GM23338 (cell line): Measurements from ENCODE around the gene RHNO1. TPM values are rescaled to one million over a fixed set of nuclear protein-coding genes. Genes with fewer than 3 reads are reported as not detected.

Source experiments
- ATAC-seq: fragments of 200-7000 bp; cut with Tn5 transposase; 3 replicates; pipeline ENCODE4 v1.9.1; 2020
- DNase-seq: peaks from one replicate; pipeline ENCODE4 v3.0.0-alpha.2; 2015; ENCODE audit warnings: low spot score
- H2AFZ ChIP-seq: fragments of 200-600 bp; sonication (generic); 2 replicates; pipeline ENCODE4 v1.8.0; 2016; ENCODE audit warnings: antibody characterized with exemption, mild to moderate bottlenecking, moderate library complexity
- H3F3A ChIP-seq: fragments of 200-600 bp; sonication (generic); replicated peaks from 2 replicates; pipeline ENCODE4 v1.8.0; 2017; ENCODE audit warnings: antibody characterized with exemption, mixed run types, low read depth
- H3K27ac ChIP-seq: fragments of 200-600 bp; sonication (generic); 2 replicates; pipeline ENCODE4 v1.6.1; 2016; ENCODE audit warnings: low read depth
- H3K27me3 ChIP-seq: fragments of 200-600 bp; sonication (generic); 2 replicates; pipeline ENCODE4 v1.8.0; 2016; ENCODE audit warnings: mild to moderate bottlenecking, mixed run types, moderate library complexity; ENCODE audit not compliant: insufficient read depth
- H3K36me3 ChIP-seq: fragments of 200-600 bp; sonication (generic); 2 replicates; pipeline ENCODE4 v1.8.0; 2016; ENCODE audit warnings: mild to moderate bottlenecking; ENCODE audit not compliant: insufficient read depth
- H3K4me1 ChIP-seq: fragments of 200-600 bp; sonication (generic); 2 replicates; pipeline ENCODE4 v1.8.0; 2016; ENCODE audit warnings: mild to moderate bottlenecking, moderate library complexity; ENCODE audit not compliant: insufficient read depth
- H3K4me2 ChIP-seq: fragments of 200-600 bp; sonication (generic); 2 replicates; pipeline ENCODE4 v1.7.1; 2017; ENCODE audit warnings: mixed run types
- H3K4me3 ChIP-seq: fragments of 200-600 bp; sonication (generic); 2 replicates; pipeline ENCODE4 v1.6.1; 2016; ENCODE audit warnings: mixed run types
- H3K79me2 ChIP-seq: fragments of 200-600 bp; sonication (generic); replicated peaks from 2 replicates; pipeline ENCODE4 v1.8.0; 2017; ENCODE audit warnings: mild to moderate bottlenecking; ENCODE audit not compliant: insufficient read depth
- H3K9me2 ChIP-seq: fragments of 200-600 bp; sonication (generic); 2 replicates; pipeline ENCODE4 v1.8.0; 2017; ENCODE audit not compliant: insufficient read depth
- H4K20me1 ChIP-seq: fragments of 200-600 bp; sonication (generic); replicated peaks from 2 replicates; pipeline ENCODE4 v1.8.0; 2017; ENCODE audit warnings: mild to moderate bottlenecking; ENCODE audit not compliant: insufficient read depth
- H3K27ac Mint-ChIP-seq: 2 replicates; pipeline ENCODE4 v1.8.0; 2020; ENCODE audit warnings: inconsistent platforms, mild to moderate bottlenecking, moderate library complexity, mixed read lengths
- H3K27me3 Mint-ChIP-seq: 3 replicates; pipeline ENCODE4 v1.8.0; 2022; ENCODE audit warnings: low read depth, mild to moderate bottlenecking, moderate library complexity, mixed read lengths, inconsistent platforms; ENCODE audit not compliant: insufficient read depth, poor library complexity
- H3K36me3 Mint-ChIP-seq: 3 replicates; pipeline ENCODE4 v1.8.0; 2021; ENCODE audit warnings: low read depth, mild to moderate bottlenecking, inconsistent platforms, moderate library complexity, mixed read lengths
- H3K4me1 Mint-ChIP-seq: 3 replicates; pipeline ENCODE4 v1.8.0; 2020; ENCODE audit warnings: mild to moderate bottlenecking, inconsistent platforms, mixed read lengths
- H3K4me3 Mint-ChIP-seq: 3 replicates; pipeline ENCODE4 v1.8.0; 2021; ENCODE audit warnings: moderate library complexity, mild to moderate bottlenecking, inconsistent platforms, mixed read lengths
- H3K9me3 Mint-ChIP-seq: 3 replicates; pipeline ENCODE4 v1.8.0; 2020; ENCODE audit warnings: moderate library complexity, mild to moderate bottlenecking, inconsistent platforms, mixed read lengths
- CREB1 ChIP-seq: fragments of 250-450 bp; sonication (Bioruptor Pico); IDR thresholded peaks from 2 replicates; pipeline ENCODE4 v1.5.0; 2020; ENCODE audit warnings: low read depth, mild to moderate bottlenecking, moderate library complexity
- CTCF ChIP-seq, 2 experiments: fragments of 200-600 bp in 1 of 2; sonication (generic) in 1 of 2; conservative IDR thresholded peaks; 2 replicates each; pipeline versions ENCODE4 v1.5.1 to v1.6.1; 2016 to 2017; ENCODE audit warnings: antibody characterized with exemption in 2 of 2, low read depth in 2 of 2, mild to moderate bottlenecking in 2 of 2, moderate library complexity in 1 of 2
- ETS1 ChIP-seq: IDR thresholded peaks from 2 replicates; pipeline ENCODE4 v1.6.1; 2016; ENCODE audit warnings: antibody characterized with exemption
- EZH2 ChIP-seq: fragments of 200-600 bp; sonication (generic); IDR thresholded peaks from one replicate; pipeline ENCODE4 v1.8.0; 2017; ENCODE audit warnings: antibody characterized with exemption, mild to moderate bottlenecking, low read depth; ENCODE audit not compliant: unreplicated experiment
- EZH2phosphoT487 ChIP-seq: fragments of 200-600 bp; sonication (generic); IDR thresholded peaks from one replicate; pipeline ENCODE4 v1.8.1; 2018; ENCODE audit warnings: antibody characterized with exemption; ENCODE audit not compliant: unreplicated experiment
- JUNB ChIP-seq: IDR thresholded peaks from one replicate; pipeline ENCODE4 v1.6.1; 2016; ENCODE audit warnings: antibody characterized with exemption; ENCODE audit not compliant: unreplicated experiment
- NANOG ChIP-seq: IDR thresholded peaks from 2 replicates; pipeline ENCODE4 v1.6.1; 2016; ENCODE audit warnings: antibody characterized with exemption, borderline replicate concordance
- POLR2AphosphoS5 ChIP-seq: IDR thresholded peaks from 2 replicates; pipeline ENCODE4 v1.6.1; 2016; ENCODE audit warnings: antibody characterized with exemption, low read depth
- REST ChIP-seq: IDR thresholded peaks from one replicate; pipeline ENCODE4 v1.6.1; 2018; ENCODE audit warnings: antibody characterized with exemption; ENCODE audit not compliant: unreplicated experiment
- STAT1 ChIP-seq: IDR thresholded peaks from one replicate; pipeline ENCODE4 v1.6.1; 2016; ENCODE audit warnings: antibody characterized with exemption; ENCODE audit not compliant: unreplicated experiment
- ZNF114 ChIP-seq: fragments of 250-450 bp; sonication (Bioruptor Pico); IDR thresholded peaks from 2 replicates; pipeline ENCODE4 v1.5.0; 2020; ENCODE audit warnings: mild to moderate bottlenecking, moderate library complexity
- ZNF331 ChIP-seq: fragments of 250-450 bp; sonication (Bioruptor Pico); IDR thresholded peaks from 2 replicates; pipeline ENCODE4 v1.5.0; 2020; ENCODE audit warnings: low read depth, mild to moderate bottlenecking, moderate library complexity
- ZNF462 ChIP-seq: fragments of 250-450 bp; sonication (Bioruptor Pico); IDR thresholded peaks from 2 replicates; pipeline ENCODE4 v1.5.0; 2020; ENCODE audit warnings: mild to moderate bottlenecking, moderate library complexity
- polyA plus RNA-seq: library from polyadenylated mRNA; unstranded; fragments of >200 nt; fragmentation: Nextera tagmentation; extraction: Ambion mirVana; gene quantifications from 2 replicates; pipeline ENCODE4 v1.2.1, GENCODE V29; 2016
- total RNA-seq: library from RNA; depleted of rRNA; stranded (reverse); fragments of >200 nt; shearing (Covaris generic); gene quantifications from 2 replicates; pipeline ENCODE4 v1.2.3, GENCODE V29; 2014

RHNO1 gene
- total and polyA plus RNA-seq, 2 experiments from 2014 or later, result 56.4 to 63.8 TPM

GRCh38 chr12:2833810-2834209 is 43.2 kb upstream of the RHNO1 start:
- no peak overlapping the region for H3K4me2 ChIP-seq
- H3K4me3 ChIP-seq, result no peak overlapping the region
- peaks cover 10% of the 10 kb centered on the region for H3K36me3 Mint-ChIP-seq
- H3F3A ChIP-seq, result 0 out of 2 replicates have a peak, but pooled peaks cover 3% of the 10 kb centered on the region
- no peaks in the 10 kb centered on the region for H3K9me2 ChIP-seq
- H3K36me3 ChIP-seq, result no peaks in the 10 kb centered on the region
- ATAC-seq (peak; percentile 28), DNase-seq (no peak)
- no peaks in the 10 kb centered on the region for H3K79me2 ChIP-seq
- H2AFZ ChIP-seq, result no peak overlapping the region
- peaks cover 11% of the 10 kb centered on the region for H3K27me3 Mint-ChIP-seq
- peaks cover 5% of the 10 kb centered on the region; the same call in 1 of the 2 replicates for H4K20me1 ChIP-seq
- H3K4me3 Mint-ChIP-seq, result no peak overlapping the region
- peaks cover 12% of the 10 kb centered on the region; the same call in 1 of the 2 replicates for H3K4me1 ChIP-seq
- no peaks in the 10 kb centered on the region for H3K9me3 Mint-ChIP-seq
- no peak overlapping the region for H3K27ac ChIP-seq
- no peak overlapping the region for H3K27ac Mint-ChIP-seq
- H3K27me3 ChIP-seq, result no peaks in the 10 kb centered on the region
- H3K4me1 Mint-ChIP-seq, result peaks cover 19% of the 10 kb centered on the region
- no peak for TF ChIP-seq ZNF462
- TF ChIP-seq CREB1 (CRISPR knock-in tag), result no peak
- TF ChIP-seq NANOG, result no peak
- TF ChIP-seq ETS1, result no peak
- TF ChIP-seq ZNF331, result no peak
- TF ChIP-seq CTCF (conservative IDR thresholded peaks at IDR 0.05; ENCODE audit: low read depth in 2 of 2), result no peak
- no peak for TF ChIP-seq ZNF114 (CRISPR knock-in tag)
- no peak for TF ChIP-seq POLR2AphosphoS5
- TF ChIP-seq JUNB, result no peak
- no peak for TF ChIP-seq STAT1
- no peak for TF ChIP-seq REST
- TF ChIP-seq EZH2phosphoT487, result no peak
- TF ChIP-seq EZH2, result no peak
